HG03039 (cell line): ENCODE results near the gene FBLN1.
"Not testable (repeated sequence)": the region's sequence is repeated elsewhere in the genome, so short reads cannot be mapped to it uniquely, and the experiment has no call there.

Experiments
- ATAC-seq: cut with Tn5 transposase; IDR thresholded peaks from one replicate; pipeline ENCODE4 v1.9.1; 2021; ENCODE audit warnings: mild to moderate bottlenecking, moderate library complexity; ENCODE audit not compliant: unreplicated experiment

FBLN1 gene

DNA sequence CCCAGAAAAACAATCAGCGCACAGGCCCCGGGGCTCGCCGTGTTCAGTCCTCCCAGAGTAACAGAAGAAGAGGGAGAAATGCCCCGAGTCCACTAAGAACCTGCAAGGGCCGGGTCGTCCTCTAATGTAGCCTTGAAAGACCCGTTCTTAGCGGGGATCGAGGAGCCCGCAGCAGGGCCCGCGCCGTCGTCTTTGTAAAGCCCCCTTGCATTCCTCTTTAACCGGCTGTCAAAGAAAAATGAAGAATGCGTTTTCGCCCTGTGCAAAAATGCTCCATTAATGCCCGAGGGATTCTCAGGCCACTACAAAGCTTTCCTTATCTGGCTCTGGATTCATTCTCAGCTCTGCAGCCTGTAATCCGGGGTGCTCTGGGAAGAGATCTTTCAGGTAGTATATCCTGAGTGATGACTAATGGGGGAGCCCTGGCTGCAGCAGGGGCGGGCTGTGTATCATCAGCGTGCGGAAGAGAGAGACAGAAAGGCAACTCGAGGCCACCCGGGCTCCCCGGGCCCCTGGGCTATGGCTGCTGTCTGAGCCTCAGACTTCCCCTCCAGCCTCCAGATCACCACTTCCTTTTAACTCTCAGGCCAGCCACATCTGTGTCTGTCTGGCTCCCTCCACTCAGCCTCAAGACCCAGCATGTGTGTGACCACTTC lies 78.2 kb downstream of the FBLN1 start:
- ATAC-seq: no peak

DNA sequence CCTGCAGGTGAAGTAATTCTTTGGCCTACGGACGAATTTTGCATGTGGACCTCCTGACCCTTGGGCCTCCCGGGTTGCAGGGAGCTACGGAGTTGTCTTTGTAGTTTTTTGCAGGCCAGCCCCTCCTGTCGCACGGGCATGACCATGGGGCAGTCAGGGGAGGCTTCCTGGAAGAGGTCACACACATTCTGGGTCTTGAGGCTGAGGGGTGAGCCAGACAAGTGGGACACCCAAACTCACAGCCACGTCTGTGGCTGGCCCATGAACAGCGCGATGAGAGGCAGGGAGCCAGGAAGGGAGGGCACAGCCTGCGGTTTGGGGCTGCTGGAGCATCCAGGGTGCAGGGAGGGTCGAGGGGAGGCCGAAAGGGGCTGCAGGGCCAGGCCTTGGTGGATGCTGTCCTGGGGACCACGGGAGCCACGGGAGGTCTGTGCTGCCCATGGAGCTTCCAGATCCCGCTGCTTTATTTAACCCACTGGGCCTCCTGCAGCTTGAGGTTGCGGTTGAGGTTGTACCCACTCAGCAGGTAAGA lies 78.9 kb downstream of the FBLN1 start:
- ATAC-seq: no peak

DNA sequence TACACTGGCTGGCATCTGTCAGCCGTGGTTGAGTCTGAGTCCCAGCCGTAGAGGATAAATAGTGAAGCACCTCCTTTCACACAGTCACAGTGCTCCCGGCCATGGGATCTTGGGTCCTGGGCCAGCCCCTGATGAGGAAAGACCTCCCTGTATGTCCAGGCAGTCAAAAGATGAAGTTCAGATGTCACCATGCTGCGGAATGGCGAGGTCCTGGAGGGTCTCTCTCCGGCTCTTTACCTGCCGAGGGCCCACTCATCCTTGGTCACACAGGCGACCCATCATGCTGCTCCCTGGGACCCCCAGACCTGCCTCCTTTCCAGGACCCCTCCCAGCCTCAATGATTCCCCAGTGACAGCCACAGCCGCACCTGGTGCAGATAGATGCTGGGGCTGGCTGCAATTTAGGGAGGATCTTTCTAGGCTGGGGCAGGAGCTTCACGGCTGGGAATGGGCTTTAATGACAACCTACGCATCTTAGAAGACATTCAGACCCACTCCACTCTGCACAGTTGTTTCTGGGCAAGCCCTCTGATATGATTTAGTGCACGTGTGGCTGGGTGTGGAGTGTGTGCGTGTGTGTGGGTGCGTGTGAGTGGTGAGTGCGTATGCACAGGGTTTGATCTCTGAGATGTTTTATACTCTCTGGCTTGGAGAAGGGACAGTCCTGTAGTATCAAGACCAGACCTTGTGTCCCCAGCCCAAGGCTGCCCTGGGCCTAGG lies 79.7 kb downstream of the FBLN1 start:
- ATAC-seq: no peak

DNA sequence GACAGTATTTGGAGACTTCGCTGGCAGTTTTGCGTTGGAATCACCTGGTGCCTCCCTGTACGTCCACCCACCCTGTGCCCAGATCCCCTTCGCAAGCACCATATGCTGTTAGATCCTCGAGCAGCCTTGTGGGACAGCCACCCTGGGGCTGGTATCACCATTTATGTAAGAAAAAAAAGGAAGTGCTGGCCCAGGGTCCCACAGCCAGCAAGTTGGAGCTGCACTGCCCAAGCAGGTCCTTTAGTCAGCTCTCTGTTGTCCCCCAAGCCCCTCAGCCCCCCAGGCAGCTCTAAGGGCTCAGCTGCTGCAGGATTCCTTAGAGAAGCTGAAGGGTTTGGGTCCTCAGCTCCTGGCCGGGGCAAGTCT lies 80.3 kb downstream of the FBLN1 start:
- no peak for ATAC-seq

DNA sequence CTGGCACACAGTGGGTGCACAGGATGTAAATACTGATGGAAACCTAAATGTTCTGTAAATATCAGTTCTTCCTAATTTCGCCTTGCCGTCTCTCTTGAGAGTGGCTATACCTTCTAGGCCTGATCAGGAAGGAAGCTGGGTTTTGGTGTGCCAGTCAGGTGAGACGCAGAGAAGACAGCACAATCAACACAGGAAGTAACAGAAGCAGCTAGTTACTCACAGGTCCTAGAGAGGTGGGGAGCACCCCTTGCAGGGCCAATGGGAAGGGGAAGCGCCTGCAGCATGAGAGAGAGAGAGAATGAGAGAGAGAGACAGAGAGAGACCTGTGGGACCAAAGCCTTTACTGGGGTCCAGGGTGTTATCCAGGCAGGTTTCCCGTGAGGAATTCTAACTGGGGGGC lies 80.8 kb downstream of the FBLN1 start:
- no peak for ATAC-seq

DNA sequence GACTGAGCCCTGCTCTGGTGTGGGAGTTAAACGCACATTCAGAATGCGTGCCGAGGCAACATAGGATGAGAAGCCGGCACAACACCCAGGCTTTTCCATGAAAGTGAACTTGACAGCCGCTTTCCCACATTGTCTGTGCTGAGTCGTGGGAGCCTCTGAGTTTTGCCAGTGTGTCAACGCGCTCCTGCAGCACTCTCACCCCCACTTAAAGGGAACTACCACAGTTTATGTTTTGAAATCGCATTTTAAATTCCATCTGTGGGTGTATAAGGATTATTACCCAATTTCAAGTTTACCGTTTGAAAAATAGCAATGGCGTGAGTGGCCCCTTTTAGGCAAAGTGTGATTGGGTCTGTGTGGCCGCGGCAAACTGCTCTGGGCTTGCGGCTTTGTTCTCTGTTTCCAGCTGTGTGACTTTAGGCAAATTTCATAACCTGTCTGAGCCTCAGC lies 81.5 kb downstream of the FBLN1 start:
- ATAC-seq: no peak

DNA sequence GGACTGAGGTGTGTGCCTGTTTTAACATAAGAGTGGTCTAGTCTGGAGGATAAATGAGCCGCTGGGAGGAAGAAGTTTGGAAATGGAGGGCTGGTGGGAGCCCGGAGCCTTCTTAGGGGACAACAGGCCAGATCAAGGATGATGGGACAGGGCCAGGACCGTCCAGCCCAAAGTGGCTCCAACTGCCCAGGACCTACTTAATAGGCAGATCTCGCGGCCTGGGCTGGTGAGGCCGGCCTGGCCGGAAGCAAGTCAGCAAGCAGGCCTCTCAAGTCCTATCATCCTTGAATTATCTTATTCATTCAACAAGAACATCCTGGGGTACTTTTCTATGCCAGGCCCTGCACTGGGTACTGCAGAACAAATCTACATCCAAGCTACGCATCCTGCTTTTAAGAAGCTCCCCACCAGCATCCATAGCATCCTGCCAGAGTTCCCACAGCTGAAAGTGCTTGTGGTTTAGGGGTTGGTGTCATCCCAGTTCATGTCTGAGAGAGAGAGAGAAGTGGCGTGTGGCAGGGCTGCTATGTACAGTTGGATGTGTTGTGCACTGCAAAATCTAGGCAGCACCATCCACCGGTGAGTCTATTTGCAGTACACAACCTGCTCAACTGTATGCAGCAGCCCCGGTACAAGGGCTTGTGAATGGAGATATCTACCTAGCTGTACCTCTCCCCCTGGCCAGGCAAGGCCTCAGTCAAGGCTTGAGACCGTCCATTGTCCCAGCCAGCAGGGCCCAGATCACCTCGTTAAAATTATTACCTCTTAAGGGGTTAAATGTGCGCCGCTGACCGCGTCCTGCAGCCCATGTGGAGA lies 82.1 kb downstream of the FBLN1 start:
- no peak for ATAC-seq

DNA sequence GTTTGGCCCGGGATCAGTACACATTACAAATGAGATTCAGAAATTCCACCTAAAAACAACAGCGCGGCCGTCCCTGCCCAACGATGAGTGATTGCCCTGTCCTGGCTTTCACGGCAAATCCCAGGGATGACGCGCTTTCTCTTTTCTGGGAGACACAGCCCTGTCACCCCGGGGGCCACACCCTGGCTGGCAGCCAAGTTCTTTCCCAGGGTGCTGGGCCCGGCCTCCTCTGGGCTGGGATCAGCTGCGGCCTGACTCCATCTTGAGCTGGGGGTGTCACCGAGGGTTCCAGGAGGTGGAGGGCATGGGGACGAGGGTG lies 82.7 kb downstream of the FBLN1 start:
- no peak for ATAC-seq

DNA sequence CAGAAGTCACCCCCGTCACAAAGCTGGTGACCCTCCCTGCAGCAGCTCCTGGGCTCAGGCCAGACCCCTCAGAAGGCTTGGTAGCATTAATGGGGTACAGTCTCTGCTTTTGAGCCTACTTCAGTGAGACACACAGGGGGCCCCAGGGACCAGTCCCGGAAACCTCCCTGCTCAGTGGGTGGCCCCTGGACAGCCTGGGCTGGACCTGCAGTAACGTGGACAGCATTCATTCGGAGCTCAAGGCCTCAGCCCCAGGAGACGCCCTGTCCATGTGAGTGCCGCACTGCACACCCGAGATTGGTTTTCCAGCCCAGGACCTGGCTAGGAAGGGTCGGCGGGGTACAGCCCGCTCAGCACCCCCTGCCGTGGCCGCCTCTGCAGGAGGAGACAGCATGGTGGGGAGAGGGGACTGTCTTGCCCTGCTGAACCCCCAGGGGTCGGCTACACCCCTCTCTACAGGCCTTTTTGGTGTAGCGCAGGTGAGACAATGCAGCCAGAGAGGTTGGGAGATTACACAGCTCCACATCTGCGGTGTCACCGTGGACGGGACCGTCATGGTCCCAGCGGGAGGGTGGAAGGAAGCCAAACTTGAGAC lies 83.4 kb downstream of the FBLN1 start:
- ATAC-seq: no peak

DNA sequence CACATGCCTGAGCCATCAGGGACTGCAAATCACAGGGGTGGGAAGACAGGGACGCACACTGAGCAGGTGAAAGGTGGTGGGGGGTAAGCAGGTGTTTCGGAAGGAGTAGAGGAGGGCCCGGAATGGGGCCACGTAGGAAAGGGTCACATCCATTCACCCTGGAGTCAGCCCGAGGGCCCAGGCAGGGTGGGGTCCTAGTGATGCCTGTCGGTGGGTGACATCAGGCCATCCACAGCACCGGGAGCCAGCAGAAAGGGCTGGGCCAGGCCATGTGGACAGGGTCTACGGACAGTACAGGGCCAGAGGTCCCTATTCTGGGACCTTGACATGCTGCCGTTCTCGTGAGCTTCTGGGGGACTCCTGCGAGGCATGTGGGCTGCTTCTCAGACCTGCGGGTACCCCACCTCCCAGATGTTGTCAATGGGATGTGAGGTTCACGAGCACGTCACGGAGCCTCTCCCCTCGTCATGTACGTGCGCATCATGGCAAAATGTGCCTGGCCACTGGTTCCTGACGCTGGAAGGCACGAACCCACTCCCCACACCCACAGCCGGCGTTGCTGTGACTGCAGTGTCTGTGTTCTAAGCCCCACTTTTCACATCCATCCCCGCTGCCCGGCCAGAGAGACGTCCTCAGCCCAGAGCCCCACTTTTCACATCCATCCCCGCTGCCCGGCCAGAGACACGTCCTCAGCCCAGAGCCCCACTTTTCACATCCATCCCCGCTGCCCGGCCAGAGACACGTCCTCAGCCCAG lies 84.1 kb downstream of the FBLN1 start:
- no peak for ATAC-seq

DNA sequence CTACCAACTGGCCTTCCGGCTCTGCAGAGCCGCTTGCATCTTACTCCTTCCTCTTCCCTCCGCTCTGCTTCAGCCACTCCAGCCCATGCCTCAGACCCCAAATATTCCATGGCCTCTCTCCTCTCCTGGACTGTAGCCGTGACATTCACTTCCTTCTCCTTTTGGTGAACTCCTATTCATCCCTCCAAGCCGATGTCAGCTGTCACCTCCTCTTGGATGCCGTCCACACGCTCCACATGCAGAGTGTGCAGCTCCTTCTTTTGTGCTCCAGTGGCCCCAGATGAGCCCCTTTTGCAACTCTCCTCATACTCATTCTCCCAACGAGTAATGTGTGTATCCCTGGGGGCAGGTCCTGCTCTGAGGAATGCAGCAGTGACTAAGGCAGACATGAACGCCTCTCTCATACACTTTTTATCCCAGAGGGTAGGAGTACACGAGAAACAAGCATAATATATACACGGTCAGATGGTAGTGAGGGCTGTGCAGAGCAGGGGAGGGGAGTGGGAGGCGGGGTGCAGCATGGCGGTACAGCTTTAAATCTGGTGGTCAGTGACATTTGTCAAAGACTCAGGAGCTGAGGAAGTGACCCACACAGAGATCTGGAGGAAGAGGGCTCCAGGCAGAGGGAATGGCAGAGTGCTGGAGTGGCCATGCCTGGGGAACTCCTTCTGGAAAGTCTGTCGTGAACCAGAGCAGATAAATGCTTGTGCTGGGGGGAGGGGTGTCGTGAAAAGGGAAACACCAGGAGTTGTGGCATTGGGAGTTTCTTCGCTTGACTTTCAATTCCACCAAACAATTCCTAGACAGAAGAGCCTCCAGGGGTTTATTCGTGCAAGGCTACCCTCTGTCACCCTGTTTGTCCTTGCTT lies 85.2 kb downstream of the FBLN1 start:
- ATAC-seq: no peak

DNA sequence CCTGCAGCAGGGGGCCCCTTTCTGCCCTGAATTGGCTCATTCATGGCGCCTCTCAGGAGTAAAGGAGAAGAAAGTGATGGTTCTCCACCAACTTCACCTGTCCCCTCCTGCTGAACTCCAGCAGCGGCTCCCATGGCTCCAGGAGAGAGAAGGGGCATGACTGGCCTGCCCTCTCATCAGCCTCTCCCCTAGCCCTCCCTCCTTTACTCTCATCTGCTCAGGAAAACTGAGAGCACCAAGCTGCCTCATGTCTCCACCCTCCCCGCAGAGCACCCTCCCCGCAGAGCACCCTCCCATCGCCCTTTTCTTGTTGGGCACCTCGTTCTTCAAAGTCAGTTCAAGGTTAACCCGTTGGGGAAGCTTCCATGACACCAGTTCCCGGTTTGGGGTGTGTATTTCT lies 86.9 kb downstream of the FBLN1 start:
- ATAC-seq: no peak

DNA sequence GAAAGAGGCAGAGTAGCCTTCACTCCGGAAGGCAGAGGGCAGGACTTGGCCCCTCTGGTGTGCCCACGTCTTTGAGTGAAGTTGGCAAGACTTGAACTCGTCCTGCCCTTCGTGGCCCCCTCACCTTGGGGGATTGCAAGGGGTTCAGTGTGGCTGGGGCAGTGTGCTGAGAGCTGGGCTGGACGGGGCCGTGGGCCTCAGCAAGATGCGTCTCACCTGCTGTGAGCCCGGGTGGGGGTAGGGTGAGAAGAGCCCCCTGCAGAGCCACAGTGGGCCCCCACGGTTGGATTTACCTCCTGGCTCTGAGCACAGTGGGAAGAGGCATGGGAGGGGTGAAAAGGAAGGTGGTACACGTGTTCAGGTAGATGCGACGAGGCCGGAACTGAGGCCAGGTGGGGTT lies 87.6 kb downstream of the FBLN1 start:
- no peak for ATAC-seq

DNA sequence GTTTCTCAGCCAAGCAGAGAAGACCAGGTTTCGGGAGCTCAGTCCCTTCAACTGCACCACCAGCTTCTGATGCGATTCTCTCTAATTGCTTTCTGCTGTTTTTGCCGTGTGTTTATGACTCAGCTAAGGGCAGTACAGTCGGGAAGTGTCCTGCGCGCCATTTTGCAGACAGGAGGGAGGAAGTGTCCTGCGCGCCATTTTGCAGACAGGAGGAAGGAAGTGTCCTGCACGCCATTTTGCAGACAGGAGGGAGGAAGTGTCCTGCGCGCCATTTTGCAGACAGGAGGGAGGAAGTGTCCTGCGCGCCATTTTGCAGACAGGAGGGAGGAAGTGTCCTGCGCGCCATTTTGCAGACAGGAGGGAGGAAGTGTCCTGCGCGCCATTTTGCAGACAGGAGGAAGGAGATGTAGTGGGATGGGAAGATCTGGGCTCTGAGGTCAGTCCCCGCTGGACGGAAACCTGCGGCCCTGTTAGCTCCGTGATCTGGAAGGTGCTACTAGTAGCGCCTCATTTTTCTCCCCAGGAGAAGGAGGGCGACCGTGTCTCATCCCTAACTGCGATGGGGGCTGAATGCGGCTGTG lies 89.0 kb downstream of the FBLN1 start:
- ATAC-seq: not testable (repeated sequence)

DNA sequence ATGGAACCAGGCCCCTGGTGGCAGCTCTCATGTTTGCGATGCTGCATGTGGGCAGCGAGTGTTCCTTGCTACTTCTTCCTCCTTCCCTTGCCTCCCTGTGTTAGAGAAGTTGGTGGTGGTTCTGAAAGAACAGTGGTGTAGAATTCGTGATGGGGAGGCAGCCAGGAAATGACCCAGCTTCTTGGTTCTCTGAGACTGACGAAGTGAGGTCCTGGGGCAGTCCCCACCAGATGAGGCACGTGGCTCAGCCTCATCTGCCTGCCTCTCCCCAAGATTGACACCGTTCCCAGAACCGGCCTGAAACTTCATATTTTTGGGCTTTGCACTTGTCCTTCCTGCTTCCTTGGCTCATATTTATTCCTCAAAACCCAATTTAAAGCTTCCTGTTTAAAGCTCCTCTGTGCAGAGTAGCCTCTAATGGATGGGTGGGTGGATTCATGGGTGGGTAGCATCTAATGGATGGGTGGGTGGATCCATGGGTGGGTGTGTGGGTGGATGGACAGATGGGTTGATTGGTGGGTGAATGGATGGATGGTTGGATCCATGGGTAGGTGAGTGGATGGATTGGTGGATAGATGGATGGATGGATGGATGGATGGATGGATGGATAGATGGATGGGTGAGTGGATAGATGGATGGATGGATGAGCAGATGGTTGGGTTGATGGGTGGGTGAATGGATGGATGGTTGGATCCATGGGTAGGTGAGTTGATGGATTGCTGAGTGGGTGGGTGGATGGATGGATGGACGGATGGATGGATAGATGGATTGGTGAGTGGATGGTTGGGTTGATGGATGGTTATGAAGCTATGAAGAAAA lies 91.6 kb downstream of the FBLN1 start:
- ATAC-seq: no peak

DNA sequence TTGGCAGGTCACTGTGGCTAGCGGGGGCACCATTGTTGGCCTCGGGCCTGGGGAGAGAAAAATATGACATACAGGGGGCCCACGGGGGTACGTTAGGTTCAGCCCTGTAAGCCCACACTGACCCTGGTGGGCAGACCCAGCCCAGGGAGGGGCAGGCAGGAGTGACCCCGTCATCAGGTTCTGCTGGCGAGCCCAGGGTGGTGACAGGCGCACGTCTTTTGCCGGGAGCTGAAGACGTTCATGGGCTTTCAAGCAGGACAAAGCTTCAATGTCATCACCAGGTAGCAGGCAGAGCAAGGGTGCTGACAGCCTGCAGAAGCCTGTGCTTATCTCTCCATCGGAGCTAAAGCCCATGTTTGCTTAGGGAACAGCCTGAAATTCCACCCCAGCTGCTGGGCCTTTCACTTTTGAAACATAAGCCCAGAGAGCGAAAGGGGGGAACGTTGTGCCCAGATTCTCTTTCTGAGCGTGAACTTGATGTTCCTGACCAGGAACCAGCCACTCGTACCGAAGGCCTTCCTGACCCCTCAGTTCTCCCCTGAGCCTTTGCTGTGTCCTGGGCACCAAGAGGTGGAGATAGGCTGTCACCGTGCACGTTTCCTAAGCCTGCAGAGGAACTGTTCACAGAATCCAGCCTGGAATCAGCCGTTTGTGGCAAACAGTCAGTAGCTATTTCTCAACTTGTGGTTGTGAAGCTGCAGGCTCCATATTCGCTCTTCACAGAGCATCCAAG lies 94.9 kb downstream of the FBLN1 start:
- no peak for ATAC-seq

DNA sequence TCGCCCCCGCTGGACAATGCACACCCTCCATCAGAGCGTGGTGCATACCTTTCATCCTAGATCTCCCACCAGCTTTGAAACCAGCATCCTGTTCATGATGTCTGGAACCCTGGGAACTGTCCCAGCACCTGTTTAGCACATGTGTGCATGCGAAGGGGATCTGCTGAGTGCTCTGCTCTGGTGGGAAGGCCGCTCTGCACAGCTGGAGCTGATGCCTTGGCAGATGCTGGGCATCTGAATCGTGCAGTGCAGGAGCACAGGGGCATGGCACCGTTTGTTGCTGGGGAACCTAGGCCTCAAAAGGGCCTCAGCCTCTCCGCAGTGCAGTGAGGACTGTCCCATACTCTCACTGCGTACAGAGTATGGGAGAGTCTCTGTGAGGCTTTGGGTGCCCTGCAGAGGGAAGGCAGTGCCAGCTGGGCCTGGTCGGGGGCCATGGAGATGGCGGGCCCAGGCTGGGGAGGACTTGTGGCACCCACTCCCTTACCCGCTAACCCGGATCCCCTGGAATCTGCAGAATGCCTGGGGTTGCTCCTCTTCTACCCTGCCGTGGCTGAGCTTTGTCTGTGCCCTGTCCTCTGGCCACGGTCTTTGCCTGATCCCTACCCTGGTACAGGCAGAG lies 96.0 kb downstream of the FBLN1 start:
- ATAC-seq: no peak
